Right lobe of liver (tissue), 4 donors: ENCODE data around the gene PSMB7.

Experiments
- POLR2A ChIP-seq: fragments of 450-650 bp; IDR thresholded peaks from one replicate; pipeline ENCODE4 v1.6.1; 2017; ENCODE audit warnings: antibody characterized with exemption, mild to moderate bottlenecking
- TF ChIP-seq, protein P1 (sequence below), 4 donors: fragments of 200-600 bp in 3 of 4; fragments of 450-650 bp in 1 of 4; IDR thresholded peaks; one replicate each; pipeline versions ENCODE4 v1.5.1 to v1.8.0; 2016 to 2022; ENCODE audit warnings: antibody characterized with exemption in 4 of 4, mild to moderate bottlenecking in 2 of 4
- donor health status: DM: no; HTN: no; CAD: no.
- donor health status: DM: no; HTN: no; CAD: no.
- donor health status: DM: no; HTN: yes; CAD: no.

- TF ChIP-seq, protein P1, sequence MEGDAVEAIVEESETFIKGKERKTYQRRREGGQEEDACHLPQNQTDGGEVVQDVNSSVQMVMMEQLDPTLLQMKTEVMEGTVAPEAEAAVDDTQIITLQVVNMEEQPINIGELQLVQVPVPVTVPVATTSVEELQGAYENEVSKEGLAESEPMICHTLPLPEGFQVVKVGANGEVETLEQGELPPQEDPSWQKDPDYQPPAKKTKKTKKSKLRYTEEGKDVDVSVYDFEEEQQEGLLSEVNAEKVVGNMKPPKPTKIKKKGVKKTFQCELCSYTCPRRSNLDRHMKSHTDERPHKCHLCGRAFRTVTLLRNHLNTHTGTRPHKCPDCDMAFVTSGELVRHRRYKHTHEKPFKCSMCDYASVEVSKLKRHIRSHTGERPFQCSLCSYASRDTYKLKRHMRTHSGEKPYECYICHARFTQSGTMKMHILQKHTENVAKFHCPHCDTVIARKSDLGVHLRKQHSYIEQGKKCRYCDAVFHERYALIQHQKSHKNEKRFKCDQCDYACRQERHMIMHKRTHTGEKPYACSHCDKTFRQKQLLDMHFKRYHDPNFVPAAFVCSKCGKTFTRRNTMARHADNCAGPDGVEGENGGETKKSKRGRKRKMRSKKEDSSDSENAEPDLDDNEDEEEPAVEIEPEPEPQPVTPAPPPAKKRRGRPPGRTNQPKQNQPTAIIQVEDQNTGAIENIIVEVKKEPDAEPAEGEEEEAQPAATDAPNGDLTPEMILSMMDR (IDR thresholded peaks at IDR 0.05): no peak
- TF ChIP-seq POLR2A: no peak
Measured at GRCh38 chr9:124329206-124329792, 85.9 kb downstream of the PSMB7 start.
